ENCODE data around the gene DDX41. TPM values are rescaled to one million over a fixed set of nuclear protein-coding genes. Genes with fewer than 3 reads are reported as not detected.

The DDX41 gene
- total and polyA plus RNA-seq, 2 of the 13 experiments (the other 11 are each of a cell fraction or from before 2014, with no cell fraction given): 62.8 to 105 TPM

DNA sequence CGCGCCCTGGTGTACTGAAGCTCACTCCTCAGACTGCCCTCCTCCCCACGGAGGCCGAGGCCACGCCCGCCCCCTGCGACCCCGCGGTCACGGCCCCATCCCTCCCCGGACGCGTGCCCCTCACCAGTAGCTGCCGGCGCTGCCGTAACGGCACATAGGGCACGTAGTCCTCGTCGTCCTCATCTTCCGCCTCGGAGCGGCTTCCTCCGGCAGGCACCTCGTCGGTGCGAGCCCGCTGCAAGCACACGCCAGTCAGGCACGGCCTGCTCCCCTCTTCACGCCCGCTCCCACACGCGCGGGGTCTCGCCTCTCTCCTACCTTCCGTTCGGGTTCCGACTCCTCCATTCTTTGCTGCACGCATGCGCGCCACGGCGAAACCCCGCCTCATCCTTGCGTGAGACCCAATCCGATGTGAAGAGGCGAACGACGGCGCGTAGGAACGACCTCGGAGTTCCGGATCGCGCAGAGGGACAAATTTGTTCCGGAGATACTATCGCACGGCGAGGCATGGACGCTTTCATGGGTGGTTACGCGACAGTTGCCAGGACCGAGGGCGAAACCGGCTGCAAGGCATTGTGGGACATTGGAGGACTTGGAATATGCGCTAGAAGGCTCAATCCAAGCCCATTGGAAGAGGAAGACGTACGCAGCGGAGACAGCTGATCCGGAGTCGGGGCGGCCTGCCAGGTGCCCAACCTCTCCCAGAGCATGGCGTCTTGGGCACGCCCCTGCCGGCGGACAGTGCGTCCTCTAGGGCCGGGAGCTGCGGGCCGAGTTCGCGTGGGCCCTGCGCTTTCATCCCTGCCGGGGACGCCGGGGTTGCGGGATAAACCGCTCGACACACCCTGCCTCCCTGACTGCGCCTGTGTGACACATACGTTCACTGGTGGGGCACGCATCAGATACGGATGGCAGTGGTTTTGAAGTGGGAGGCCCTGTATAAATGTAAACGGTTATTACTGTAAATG, at the start of gene DDX41 (continued):
- TF ChIP-seq ZNF782 (CRISPR knock-in tag; IDR thresholded peaks at IDR 0.05; ENCODE audit: borderline replicate concordance): peak; percentile 90
- TF ChIP-seq HNF1B (CRISPR knock-in tag; IDR thresholded peaks at IDR 0.05): peak; percentile 93
- TF ChIP-seq SSRP1 (CRISPR knock-in tag; IDR thresholded peaks at IDR 0.05): peak; percentile 67; the same call in 1 of the 2 replicates
- TF ChIP-seq ATRX (CRISPR knock-in tag; IDR thresholded peaks at IDR 0.05; ENCODE audit: borderline replicate concordance): no peak
- TF ChIP-seq GATA4 (IDR thresholded peaks at IDR 0.05; ENCODE audit: borderline replicate concordance, low read depth): peak; percentile 70
- no peak for TF ChIP-seq NFE2L1 (CRISPR knock-in tag; IDR thresholded peaks at IDR 0.05; ENCODE audit: borderline replicate concordance)
- TF ChIP-seq, protein P1, sequence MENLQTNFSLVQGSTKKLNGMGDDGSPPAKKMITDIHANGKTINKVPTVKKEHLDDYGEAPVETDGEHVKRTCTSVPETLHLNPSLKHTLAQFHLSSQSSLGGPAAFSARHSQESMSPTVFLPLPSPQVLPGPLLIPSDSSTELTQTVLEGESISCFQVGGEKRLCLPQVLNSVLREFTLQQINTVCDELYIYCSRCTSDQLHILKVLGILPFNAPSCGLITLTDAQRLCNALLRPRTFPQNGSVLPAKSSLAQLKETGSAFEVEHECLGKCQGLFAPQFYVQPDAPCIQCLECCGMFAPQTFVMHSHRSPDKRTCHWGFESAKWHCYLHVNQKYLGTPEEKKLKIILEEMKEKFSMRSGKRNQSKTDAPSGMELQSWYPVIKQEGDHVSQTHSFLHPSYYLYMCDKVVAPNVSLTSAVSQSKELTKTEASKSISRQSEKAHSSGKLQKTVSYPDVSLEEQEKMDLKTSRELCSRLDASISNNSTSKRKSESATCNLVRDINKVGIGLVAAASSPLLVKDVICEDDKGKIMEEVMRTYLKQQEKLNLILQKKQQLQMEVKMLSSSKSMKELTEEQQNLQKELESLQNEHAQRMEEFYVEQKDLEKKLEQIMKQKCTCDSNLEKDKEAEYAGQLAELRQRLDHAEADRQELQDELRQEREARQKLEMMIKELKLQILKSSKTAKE (CRISPR knock-in tag; IDR thresholded peaks at IDR 0.05; ENCODE audit: borderline replicate concordance): peak; percentile 73; the same call in 1 of the 2 replicates
- TF ChIP-seq ZNF784 (CRISPR knock-in tag; IDR thresholded peaks at IDR 0.05; ENCODE audit: borderline replicate concordance): peak; percentile 44; the same call in 1 of the 2 replicates
- TF ChIP-seq HHEX (CRISPR knock-in tag; IDR thresholded peaks at IDR 0.05): no peak
- TF ChIP-seq RBAK (CRISPR knock-in tag; IDR thresholded peaks at IDR 0.05): no peak
- TF ChIP-seq ZFX (CRISPR knock-in tag; IDR thresholded peaks at IDR 0.05; ENCODE audit: low read depth): peak; percentile 92
- peak; percentile 69 for TF ChIP-seq MIER3 (CRISPR knock-in tag; IDR thresholded peaks at IDR 0.05; ENCODE audit: borderline replicate concordance)
- TF ChIP-seq, protein P2, sequence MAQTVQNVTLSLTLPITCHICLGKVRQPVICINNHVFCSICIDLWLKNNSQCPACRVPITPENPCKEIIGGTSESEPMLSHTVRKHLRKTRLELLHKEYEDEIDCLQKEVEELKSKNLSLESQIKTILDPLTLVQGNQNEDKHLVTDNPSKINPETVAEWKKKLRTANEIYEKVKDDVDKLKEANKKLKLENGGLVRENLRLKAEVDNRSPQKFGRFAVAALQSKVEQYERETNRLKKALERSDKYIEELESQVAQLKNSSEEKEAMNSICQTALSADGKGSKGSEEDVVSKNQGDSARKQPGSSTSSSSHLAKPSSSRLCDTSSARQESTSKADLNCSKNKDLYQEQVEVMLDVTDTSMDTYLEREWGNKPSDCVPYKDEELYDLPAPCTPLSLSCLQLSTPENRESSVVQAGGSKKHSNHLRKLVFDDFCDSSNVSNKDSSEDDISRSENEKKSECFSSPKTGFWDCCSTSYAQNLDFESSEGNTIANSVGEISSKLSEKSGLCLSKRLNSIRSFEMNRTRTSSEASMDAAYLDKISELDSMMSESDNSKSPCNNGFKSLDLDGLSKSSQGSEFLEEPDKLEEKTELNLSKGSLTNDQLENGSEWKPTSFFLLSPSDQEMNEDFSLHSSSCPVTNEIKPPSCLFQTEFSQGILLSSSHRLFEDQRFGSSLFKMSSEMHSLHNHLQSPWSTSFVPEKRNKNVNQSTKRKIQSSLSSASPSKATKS (CRISPR knock-in tag; IDR thresholded peaks at IDR 0.05): no peak
- peak; percentile 66; the same call in 1 of the 2 replicates for TF ChIP-seq ZNF761 (CRISPR knock-in tag; conservative IDR thresholded peaks at IDR 0.05)
- TF ChIP-seq ZNF160 (CRISPR knock-in tag; IDR thresholded peaks at IDR 0.05): 0 out of 2 replicates have a peak, but pooled peaks have one; percentile 51
- no peak for TF ChIP-seq SCMH1 (CRISPR knock-in tag; IDR thresholded peaks at IDR 0.05; ENCODE audit: borderline replicate concordance)
- peak; percentile 89; the same call in 1 of the 2 replicates for TF ChIP-seq MYPOP (CRISPR knock-in tag; IDR thresholded peaks at IDR 0.05)
- no peak for TF ChIP-seq CHCHD3 (CRISPR knock-in tag; IDR thresholded peaks at IDR 0.05)
- TF ChIP-seq ISL2 (CRISPR knock-in tag; IDR thresholded peaks at IDR 0.05): peak; percentile 63

Data from HepG2 (cell line).